Measurements from ENCODE around the gene GABRR2.
A peak's percentile ranks its signal among the peaks of the same experiment; 100 is the strongest.
"Not testable (repeated sequence)": the region's sequence is repeated elsewhere in the genome, so short reads cannot be mapped to it uniquely, and the experiment has no call there.

GABRR2 gene

GRCh38 chr6:89297695-89298351 lies 17.3 kb downstream of the GABRR2 start:
- peak; percentile 24 to 47 (median 29) for DNase-seq
- H3K4me1 Mint-ChIP-seq (ENCODE audit: low read depth in 2 of 2), result peaks cover 11 to 17% of the 10 kb centered on the region in 2 donors
- ATAC-seq (replicated peaks), result peak; percentile 83
- H3K27me3 Mint-ChIP-seq, result no peaks in the 10 kb centered on the region
- no peaks in the 10 kb centered on the region for H3K9me3 Mint-ChIP-seq
- peak overlapping the region; percentile 59 to 69 for H3K4me3 Mint-ChIP-seq
- H3K27ac Mint-ChIP-seq, result peak overlapping the region; percentile 84 to 86
- no peaks in the 10 kb centered on the region for H3K36me3 Mint-ChIP-seq (ENCODE audit: insufficient read depth)

DNA sequence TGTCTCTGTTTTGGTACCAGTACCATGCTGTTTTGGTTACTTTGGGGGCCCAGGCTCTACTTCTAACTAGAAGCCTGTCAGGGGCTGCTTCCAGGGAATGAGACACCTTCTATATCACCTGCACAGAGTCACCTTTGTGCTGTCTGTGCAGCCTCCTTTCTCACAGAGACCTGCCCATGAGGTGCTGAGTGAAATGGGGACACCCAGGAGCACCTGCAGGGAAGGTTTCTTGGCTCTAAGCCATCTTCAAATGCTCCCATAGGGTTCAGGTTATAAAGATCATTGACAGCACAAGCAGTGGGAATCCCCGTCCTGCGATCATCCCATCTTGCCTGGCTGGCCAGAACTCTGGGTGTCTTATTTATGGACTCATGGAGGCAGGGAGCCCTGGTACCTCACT lies 19.1 kb downstream of the GABRR2 start:
- Mint-ChIP-seq H3K4me3 (no peak overlapping the region), H3K4me1 (ENCODE audit: low read depth in 2 of 2) (peaks cover 11 to 17% of the 10 kb centered on the region in 2 donors), H3K36me3 (ENCODE audit: insufficient read depth) (no peaks in the 10 kb centered on the region), H3K9me3 (no peaks in the 10 kb centered on the region), H3K27ac (no peak overlapping the region), H3K27me3 (no peaks in the 10 kb centered on the region)
- DNase-seq, result no peak
- no peak for ATAC-seq (replicated peaks)

DNA sequence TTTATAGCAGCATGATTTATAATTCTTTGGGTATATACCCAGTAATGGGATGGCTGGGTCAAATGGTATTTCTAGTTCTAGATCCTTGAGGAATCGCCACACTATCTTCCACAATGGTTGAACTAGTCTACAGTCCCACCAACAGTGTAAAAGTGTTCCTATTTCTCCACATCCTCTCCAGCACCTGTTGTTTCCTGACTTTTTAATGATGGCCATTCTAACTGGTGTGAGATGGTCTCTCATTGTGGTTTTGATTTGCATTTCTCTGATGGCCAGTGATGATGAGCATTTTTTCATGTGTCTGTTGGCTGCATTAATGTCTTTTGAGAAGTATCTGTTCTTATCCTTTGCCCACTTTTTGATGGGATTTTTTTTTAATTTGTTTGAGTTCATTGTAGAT lies 20.0 kb downstream of the GABRR2 start:
- not testable (repeated sequence) for H3K36me3 Mint-ChIP-seq (ENCODE audit: insufficient read depth); H3K4me3 Mint-ChIP-seq; DNase-seq; H3K27me3 Mint-ChIP-seq; H3K9me3 Mint-ChIP-seq; ATAC-seq (replicated peaks); H3K27ac Mint-ChIP-seq
- H3K4me1 Mint-ChIP-seq (ENCODE audit: low read depth in 2 of 2), result peaks cover 11 to 17% of the 10 kb centered on the region in 2 donors

GRCh38 chr6:89291256-89291819 lies 23.8 kb downstream of the GABRR2 start:
- no peak overlapping the region for H3K27ac Mint-ChIP-seq
- H3K36me3 Mint-ChIP-seq (ENCODE audit: insufficient read depth), result no peaks in the 10 kb centered on the region
- ATAC-seq (replicated peaks), result no peak
- H3K4me1 Mint-ChIP-seq (ENCODE audit: low read depth in 2 of 2), result no peaks in the 10 kb centered on the region
- H3K27me3 Mint-ChIP-seq, result no peaks in the 10 kb centered on the region
- no peak overlapping the region for H3K4me3 Mint-ChIP-seq
- no peak for DNase-seq
- H3K9me3 Mint-ChIP-seq, result no peaks in the 10 kb centered on the region

DNA sequence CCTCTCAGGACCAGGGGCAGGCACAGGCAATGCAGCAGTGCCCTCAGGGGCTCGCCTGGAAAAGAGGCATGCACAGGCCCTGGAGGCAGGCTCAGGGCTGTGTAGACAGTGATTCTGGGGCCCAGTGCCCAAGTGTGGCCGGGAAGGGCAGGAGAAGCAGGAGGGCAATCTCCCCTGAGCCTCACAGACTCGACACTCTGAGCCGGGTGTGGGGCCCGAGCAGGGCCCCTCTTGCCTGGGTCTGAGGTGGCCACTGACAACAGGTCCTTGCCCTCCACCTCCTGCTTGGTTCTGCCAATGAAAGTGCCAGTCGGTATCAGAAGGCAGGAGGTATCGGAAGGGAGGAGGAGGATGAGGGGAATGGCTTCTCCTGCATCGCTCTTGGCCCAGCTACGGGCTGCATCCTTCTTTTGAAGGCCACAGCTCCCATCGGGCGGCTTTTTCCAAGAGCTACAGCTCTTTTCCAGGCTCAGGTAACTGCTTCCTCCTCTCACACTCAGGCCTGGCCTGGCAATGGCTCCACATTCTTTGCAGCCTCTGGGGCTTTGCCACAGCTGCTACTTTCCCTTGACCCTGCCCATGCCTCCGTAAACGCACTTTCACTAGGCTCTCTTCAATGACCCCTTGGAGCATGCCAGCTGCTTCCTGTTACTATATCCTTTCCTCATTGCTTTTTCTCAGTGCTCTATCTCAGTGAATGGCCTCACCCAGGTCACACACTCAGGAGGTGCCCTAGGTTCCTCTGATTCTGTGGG lies 24.5 kb downstream of the GABRR2 start:
- no peak overlapping the region for H3K27ac Mint-ChIP-seq
- no peaks in the 10 kb centered on the region for H3K27me3 Mint-ChIP-seq
- H3K4me1 Mint-ChIP-seq (ENCODE audit: low read depth in 2 of 2), result no peaks in the 10 kb centered on the region
- H3K9me3 Mint-ChIP-seq, result no peaks in the 10 kb centered on the region
- no peak for ATAC-seq (replicated peaks)
- no peak for DNase-seq
- H3K4me3 Mint-ChIP-seq, result no peak overlapping the region
- H3K36me3 Mint-ChIP-seq (ENCODE audit: insufficient read depth), result no peaks in the 10 kb centered on the region

GRCh38 chr6:89289710-89290109 lies 25.4 kb downstream of the GABRR2 start:
- no peaks in the 10 kb centered on the region for H3K4me1 Mint-ChIP-seq (ENCODE audit: low read depth in 2 of 2)
- H3K4me3 Mint-ChIP-seq, result no peak overlapping the region
- no peaks in the 10 kb centered on the region for H3K36me3 Mint-ChIP-seq (ENCODE audit: insufficient read depth)
- H3K27me3 Mint-ChIP-seq, result no peaks in the 10 kb centered on the region
- DNase-seq, result no peak
- H3K9me3 Mint-ChIP-seq, result no peaks in the 10 kb centered on the region
- ATAC-seq (replicated peaks), result no peak
- H3K27ac Mint-ChIP-seq, result peak overlapping the region in 1 of 2 donors; percentile 4

GRCh38 chr6:89287351-89288028 lies 27.6 kb downstream of the GABRR2 start:
- DNase-seq, result no peak
- Mint-ChIP-seq H3K4me1 (ENCODE audit: low read depth in 2 of 2) (no peaks in the 10 kb centered on the region), H3K27me3 (peaks cover 0 to 1% of the 10 kb centered on the region in 2 donors), H3K4me3 (no peak overlapping the region), H3K36me3 (ENCODE audit: insufficient read depth) (no peaks in the 10 kb centered on the region), H3K27ac (no peak overlapping the region), H3K9me3 (no peaks in the 10 kb centered on the region)
- ATAC-seq (replicated peaks), result no peak

DNA sequence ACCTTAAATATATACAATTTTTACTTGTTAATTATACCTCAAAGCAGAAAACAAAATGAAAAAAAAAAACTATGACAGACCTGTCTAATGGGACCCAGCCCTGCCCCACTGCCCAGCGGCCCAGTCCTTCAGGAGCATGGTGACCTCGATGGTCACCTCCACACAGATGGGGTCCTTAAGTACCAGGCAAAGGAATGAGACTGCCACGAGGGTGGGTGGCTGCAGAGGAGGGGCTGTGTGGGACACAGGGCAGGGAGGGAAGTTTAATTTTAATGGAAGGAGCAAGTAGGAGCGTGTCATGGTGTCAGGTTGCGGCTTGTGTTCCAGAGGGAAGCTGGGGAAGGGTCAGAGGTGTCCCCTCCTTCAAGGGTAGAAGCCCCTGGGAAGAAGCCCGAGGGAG lies 28.6 kb downstream of the GABRR2 start:
- Mint-ChIP-seq H3K36me3 (ENCODE audit: insufficient read depth) (no peaks in the 10 kb centered on the region), H3K4me1 (ENCODE audit: low read depth in 2 of 2) (peaks cover 5 to 7% of the 10 kb centered on the region in 2 donors), H3K4me3 (no peak overlapping the region), H3K27ac (no peak overlapping the region), H3K27me3 (peaks cover 0 to 8% of the 10 kb centered on the region in 2 donors), H3K9me3 (no peaks in the 10 kb centered on the region)
- ATAC-seq (replicated peaks) (no peak), DNase-seq (no peak)

DNA sequence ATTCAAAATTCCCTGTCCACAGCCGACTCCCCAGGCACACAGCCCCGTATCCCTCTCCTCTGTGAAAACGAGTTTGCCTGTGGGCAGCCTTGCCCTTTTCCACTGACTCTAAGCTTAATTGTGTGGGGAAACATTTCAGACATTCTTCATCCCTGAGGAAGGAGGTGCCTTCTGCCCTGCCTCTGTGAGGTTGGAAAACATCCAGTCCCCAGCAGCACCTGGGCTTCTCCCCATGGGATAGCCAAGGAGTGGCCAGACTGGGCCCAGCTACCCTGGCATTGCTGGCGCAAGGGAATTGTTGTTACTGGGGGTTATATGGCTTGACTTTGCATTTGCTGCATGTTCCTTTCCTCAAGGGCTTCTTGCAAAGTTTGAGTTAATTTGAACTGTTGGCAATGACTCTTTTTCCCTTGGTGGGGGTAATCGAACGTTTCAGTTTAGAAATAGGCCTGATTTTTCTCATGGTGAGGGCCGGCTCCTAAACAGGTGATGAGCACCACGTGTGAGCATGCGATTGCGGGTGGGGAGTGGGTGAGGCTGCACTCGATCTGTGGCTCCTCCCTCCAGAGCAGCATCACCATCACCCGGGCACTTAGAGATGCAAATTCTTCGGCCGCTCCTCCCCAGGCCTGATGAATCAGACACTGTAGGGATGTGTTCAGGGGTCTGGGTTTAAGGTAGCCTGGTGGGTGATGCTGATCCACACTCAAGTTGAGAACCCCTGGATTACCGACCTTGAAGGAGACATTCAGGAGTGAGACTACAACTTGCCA lies 29.9 kb downstream of the GABRR2 start:
- ATAC-seq (replicated peaks) (no peak), DNase-seq (no peak)
- H3K27ac Mint-ChIP-seq, result no peak overlapping the region
- H3K4me1 Mint-ChIP-seq (ENCODE audit: low read depth in 2 of 2), result peaks cover 5 to 7% of the 10 kb centered on the region in 2 donors
- peaks cover 0 to 8% of the 10 kb centered on the region in 2 donors for H3K27me3 Mint-ChIP-seq
- no peak overlapping the region for H3K4me3 Mint-ChIP-seq
- no peaks in the 10 kb centered on the region for H3K9me3 Mint-ChIP-seq
- H3K36me3 Mint-ChIP-seq (ENCODE audit: insufficient read depth), result no peaks in the 10 kb centered on the region

- Mint-ChIP-seq H3K27me3 (peaks cover 0 to 8% of the 10 kb centered on the region in 2 donors), H3K27ac (no peak overlapping the region), H3K9me3 (no peaks in the 10 kb centered on the region), H3K4me1 (ENCODE audit: low read depth in 2 of 2) (peaks cover 5 to 7% of the 10 kb centered on the region in 2 donors), H3K36me3 (ENCODE audit: insufficient read depth) (no peaks in the 10 kb centered on the region), H3K4me3 (no peak overlapping the region)
- no peak for DNase-seq
- no peak for ATAC-seq (replicated peaks)
Observed at GRCh38 chr6:89284081-89284480, 31.0 kb downstream of the GABRR2 start.

GRCh38 chr6:89282749-89283148 lies 32.4 kb downstream of the GABRR2 start:
- Mint-ChIP-seq H3K4me3 (no peak overlapping the region), H3K4me1 (ENCODE audit: low read depth in 2 of 2) (peaks cover 5 to 7% of the 10 kb centered on the region in 2 donors), H3K27ac (no peak overlapping the region), H3K36me3 (ENCODE audit: insufficient read depth) (no peaks in the 10 kb centered on the region), H3K9me3 (no peaks in the 10 kb centered on the region), H3K27me3 (peaks cover 0 to 17% of the 10 kb centered on the region in 2 donors)
- ATAC-seq (replicated peaks) (no peak), DNase-seq (no peak)

GRCh38 chr6:89281779-89282246 lies 33.3 kb downstream of the GABRR2 start:
- peak; percentile 70 for ATAC-seq (replicated peaks)
- H3K9me3 Mint-ChIP-seq, result no peaks in the 10 kb centered on the region
- H3K4me1 Mint-ChIP-seq (ENCODE audit: low read depth in 2 of 2), result peaks cover 5 to 7% of the 10 kb centered on the region in 2 donors
- peak in 1 of 3 experiments; percentile 39 for DNase-seq
- H3K36me3 Mint-ChIP-seq (ENCODE audit: insufficient read depth), result no peaks in the 10 kb centered on the region
- H3K4me3 Mint-ChIP-seq, result no peak overlapping the region
- peak overlapping the region in 1 of 2 donors; percentile 1 for H3K27ac Mint-ChIP-seq
- H3K27me3 Mint-ChIP-seq, result peaks cover 5 to 17% of the 10 kb centered on the region in 2 donors

DNA sequence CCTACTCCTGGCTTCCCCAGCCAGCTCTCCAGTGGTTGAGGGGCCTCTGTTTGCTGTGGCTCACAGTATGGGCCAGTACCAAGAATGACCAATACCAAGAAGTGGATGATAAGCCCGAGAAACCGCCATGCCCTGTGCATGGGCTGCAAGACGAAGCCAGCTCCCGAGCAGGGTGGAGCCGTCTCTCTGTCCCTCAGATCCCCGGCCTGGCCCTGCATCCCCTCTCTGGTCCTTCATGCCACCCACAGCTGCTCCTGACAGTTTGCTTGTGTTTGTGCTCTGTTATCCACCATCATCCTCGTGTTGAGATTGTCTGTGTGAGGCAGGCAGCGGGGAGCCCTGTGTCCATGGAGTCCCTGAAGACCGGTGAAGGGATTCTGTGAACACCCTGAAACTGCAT lies 36.1 kb downstream of the GABRR2 start:
- H3K27ac Mint-ChIP-seq, result no peak overlapping the region
- H3K4me1 Mint-ChIP-seq (ENCODE audit: low read depth in 2 of 2), result peaks cover 5 to 7% of the 10 kb centered on the region in 2 donors
- no peak for ATAC-seq (replicated peaks)
- peaks cover 5 to 17% of the 10 kb centered on the region in 2 donors for H3K27me3 Mint-ChIP-seq
- H3K9me3 Mint-ChIP-seq, result no peaks in the 10 kb centered on the region
- H3K36me3 Mint-ChIP-seq (ENCODE audit: insufficient read depth), result no peaks in the 10 kb centered on the region
- H3K4me3 Mint-ChIP-seq, result no peak overlapping the region
- no peak for DNase-seq
